OCI-LY7 (cell line): ENCODE data around the gene MAPK11. TPM values are rescaled to one million over a fixed set of nuclear protein-coding genes. Genes with fewer than 3 reads are reported as not detected.

Experiments used
- BruUV-seq: library from RNA; stranded (reverse); fragments of 400-500 nt; replicated peaks from 2 replicates; lab custom pipeline; 2021; lab: Mats Ljungman, UMichigan
- CTCF ChIA-PET: fragments of 300-600 bp; sonication (Branson Sonifier 250); formaldehyde crosslinking; loops from one replicate; lab custom pipeline; 2022; ENCODE audit warnings: antibody characterized with exemption; ENCODE audit not compliant: unreplicated experiment; lab: Charles Lee
- POLR2A ChIA-PET: fragments of 300-600 bp; sonication (Branson Sonifier 250); formaldehyde crosslinking; loops from one replicate; lab custom pipeline; 2022; ENCODE audit warnings: antibody characterized with exemption; lab: Charles Lee
- DNase-seq: peaks from one replicate; pipeline ENCODE4 v3.0.0-alpha.2; 2015; ENCODE audit warnings: low spot score
- H2AFZ ChIP-seq: fragments of 200-600 bp; sonication (generic), shearing (Covaris generic); 2 replicates; pipeline ENCODE4 v1.6.1; 2014; ENCODE audit warnings: mild to moderate bottlenecking, antibody characterized with exemption, low read length, moderate library complexity
- H3K27ac ChIP-seq: fragments of 200-600 bp; sonication (generic); 2 replicates; pipeline ENCODE4 v1.5.1; 2014; ENCODE audit warnings: mixed run types, low read depth, mild to moderate bottlenecking, moderate library complexity, low read length, inconsistent platforms; ENCODE audit not compliant: poor library complexity, severe bottlenecking
- H3K36me3 ChIP-seq: fragments of 200-600 bp; sonication (generic); 2 replicates; pipeline ENCODE4 v1.6.1; 2014; ENCODE audit warnings: mild to moderate bottlenecking, antibody characterized with exemption, low read length, moderate library complexity, mixed read lengths; ENCODE audit not compliant: insufficient read depth
- H3K4me1 ChIP-seq: fragments of 200-600 bp; sonication (generic); 2 replicates; pipeline ENCODE4 v1.5.1; 2014; ENCODE audit warnings: mild to moderate bottlenecking, low read length; ENCODE audit not compliant: insufficient read depth, poor library complexity, severe bottlenecking
- H3K4me2 ChIP-seq: fragments of 200-600 bp; sonication (generic); 2 replicates; pipeline ENCODE4 v1.6.1; 2014; ENCODE audit warnings: mild to moderate bottlenecking, low read length
- H3K4me3 ChIP-seq: fragments of 200-600 bp; sonication (generic); 2 replicates; pipeline ENCODE4 v1.5.1; 2014; ENCODE audit warnings: mild to moderate bottlenecking, low read depth, low read length; ENCODE audit not compliant: poor library complexity, severe bottlenecking
- H3K79me2 ChIP-seq: fragments of 200-600 bp; sonication (generic); 2 replicates; pipeline ENCODE4 v1.6.1; 2016; ENCODE audit warnings: low read depth, mild to moderate bottlenecking, low read length, moderate library complexity, mixed read lengths; ENCODE audit not compliant: insufficient read depth
- H3K9me2 ChIP-seq: fragments of 200-600 bp; sonication (generic); 2 replicates; pipeline ENCODE4 v1.6.1; 2016; ENCODE audit warnings: mild to moderate bottlenecking, low read length, mixed read lengths; ENCODE audit not compliant: insufficient read depth
- H3K9me3 ChIP-seq: fragments of 200-600 bp; sonication (generic); 2 replicates; pipeline ENCODE4 v1.6.1; 2014; ENCODE audit warnings: mild to moderate bottlenecking, mixed run types, low read length, mixed read lengths
- H4K20me1 ChIP-seq: fragments of 200-600 bp; sonication (generic); 2 replicates; pipeline ENCODE4 v1.6.1; 2014; ENCODE audit warnings: mild to moderate bottlenecking, antibody characterized with exemption, low read length, moderate library complexity, mixed read lengths; ENCODE audit not compliant: insufficient read depth
- CTCF ChIP-seq: fragments of 200-600 bp; sonication (generic); conservative IDR thresholded peaks from 2 replicates; pipeline ENCODE4 v1.5.1; 2014; ENCODE audit warnings: mild to moderate bottlenecking, antibody characterized with exemption, low read length, moderate library complexity, mixed read lengths
- EZH2phosphoT487 ChIP-seq: fragments of 200-600 bp; sonication (generic); IDR thresholded peaks from 2 replicates; pipeline ENCODE4 v1.6.1; 2018; ENCODE audit warnings: low read depth, borderline replicate concordance, mild to moderate bottlenecking, mixed run types, antibody characterized with exemption, low read length, moderate library complexity, mixed read lengths
- intact Hi-C: fragments of 100-400 bp; cut with micrococcal nuclease; formaldehyde crosslinking; loops from one replicate; pipeline ENCODE4 v1.10.0; 2022; ENCODE audit not compliant: unreplicated experiment
- total RNA-seq, 2 experiments: library from RNA; depleted of rRNA in 1 of 2; stranded (reverse); fragments of >200 nt in 1 of 2; shearing (Covaris generic) in 1 of 2; gene quantifications; 2 replicates each; pipeline ENCODE4 v1.2.3, GENCODE V29; 2014 to 2022

MAPK11 gene
- total RNA-seq, 2 experiments from 2014 or later, result 12.0 to 19.7 TPM

- H3K36me3 ChIP-seq, result peaks cover 34% of the 10 kb centered on the region
- peaks cover 63% of the 10 kb centered on the region for H3K79me2 ChIP-seq
- H3K4me1 ChIP-seq, result peaks cover 42% of the 10 kb centered on the region
- DNase-seq, result peak; percentile 94
- no peak for TF ChIP-seq EZH2phosphoT487
- TF ChIP-seq CTCF, result 0 out of 2 replicates have a peak, but pooled peaks have one; percentile 37
- no peaks in the 10 kb centered on the region for H3K9me3 ChIP-seq
- POLR2A ChIA-PET, result no interaction called here
- H3K27ac ChIP-seq, result peak within 1 kb of the TSS; percentile 62
- no peaks in the 10 kb centered on the region for H3K9me2 ChIP-seq
- H3K4me3 ChIP-seq, result peak within 1 kb of the TSS; percentile 81
- CTCF ChIA-PET, result interaction anchor here (0.6 kb wide), 1 partner anchor 32 kb away, joined by 6 read pairs; no protein-coding TSS in a partner anchor
- BruUV-seq, result no TSS peak
- intact Hi-C loops, result loop anchor here (5.0 to 10.0 kb wide), 3 partner anchors 230 to 283 kb away; partner anchors contain the start of genes LMF2, NCAPH2, SBF1 and SCO2
- H3K4me2 ChIP-seq, result peak within 1 kb of the TSS; percentile 95
- no peaks in the 10 kb centered on the region for H4K20me1 ChIP-seq
- H2AFZ ChIP-seq, result peak within 1 kb of the TSS; percentile 38; the same call in 1 of the 2 replicates
These were observed 25.6 kb downstream of the MAPK11 start, which contains the start of gene TUBGCP6 for GRCh38 chr22:50244420-50245213. Gene TUBGCP6 (minus strand): TSS chr22:50245023. CDS start chr22:50244459, 564 bp downstream.

GRCh38 chr22:50243685-50244419, 26.3 kb downstream of the MAPK11 start:
- Histone ChIP-seq H3K79me2 (peaks cover 63% of the 10 kb centered on the region), H3K4me1 (peaks cover 37% of the 10 kb centered on the region), H4K20me1 (no peaks in the 10 kb centered on the region), H3K9me2 (no peaks in the 10 kb centered on the region), H2AFZ (no peak overlapping the region), H3K36me3 (peaks cover 40% of the 10 kb centered on the region), H3K9me3 (no peaks in the 10 kb centered on the region), H3K27ac (peak overlapping the region; percentile 62), H3K4me3 (peak overlapping the region; percentile 81), H3K4me2 (peak overlapping the region; percentile 95)
- DNase-seq, result no peak
- TF ChIP-seq EZH2phosphoT487 (no peak), CTCF (no peak)
- POLR2A ChIA-PET, result interaction anchor here (0.7 kb wide), 1 partner anchor 91 kb away, joined by 3 read pairs; no protein-coding TSS in a partner anchor
- intact Hi-C loops, result loop anchor here (5.0 to 10.0 kb wide), 3 partner anchors 231 to 283 kb away; partner anchors contain the start of genes LMF2, NCAPH2, SBF1 and SCO2
- CTCF ChIA-PET, result no interaction called here
- BruUV-seq, result TSS peak; percentile 68
